MM.1S (cell line): ENCODE measurements around the gene AGAP3.

ENCODE experiments used
- CTCF ChIP-seq: fragments of 300-600 bp; sonication (generic); IDR thresholded peaks from 2 replicates; pipeline ENCODE4 v1.5.1; 2016; ENCODE audit warnings: antibody characterized with exemption, low read length, mixed read lengths
- EZH2 ChIP-seq: fragments of 300-600 bp; sonication (generic); optimal IDR thresholded peaks from 2 replicates; pipeline ENCODE3; 2017; ENCODE audit warnings: low read depth, mild to moderate bottlenecking, antibody characterized with exemption, low read length, mixed read lengths

DNA sequence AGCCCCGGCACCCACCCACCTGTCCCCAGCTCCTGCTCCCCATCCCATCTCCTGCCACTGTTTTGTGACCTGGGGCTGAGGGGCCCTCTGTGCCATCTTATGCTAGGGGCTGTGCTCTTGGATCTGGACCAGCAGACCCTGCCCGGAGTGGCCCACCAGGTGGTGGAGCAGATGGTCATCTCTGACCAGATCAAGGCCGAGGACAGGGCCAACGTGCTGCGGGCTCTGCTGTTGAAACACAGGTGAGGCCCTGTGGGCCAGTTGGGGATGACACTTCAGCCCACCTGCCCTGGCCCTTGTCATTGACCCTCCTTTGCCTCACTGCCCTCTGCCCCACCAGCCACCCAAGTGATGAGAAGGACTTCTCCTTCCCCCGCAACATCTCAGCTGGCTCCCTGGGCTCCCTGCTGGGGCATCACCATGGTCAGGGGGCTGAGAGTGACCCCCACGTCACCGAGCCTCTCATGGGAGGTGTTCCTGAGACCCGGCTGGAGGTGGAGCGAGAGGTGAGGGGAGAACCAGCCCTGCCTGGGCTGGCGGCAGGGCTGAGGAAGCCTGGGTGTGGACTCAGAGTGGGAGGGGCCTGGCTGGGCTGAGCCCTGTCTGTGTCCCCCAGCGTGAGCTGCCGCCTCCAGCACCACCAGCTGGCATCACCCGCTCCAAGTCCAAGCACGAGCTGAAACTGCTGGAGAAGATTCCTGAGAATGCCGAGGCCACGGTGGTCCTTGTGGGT lies 16.3 kb upstream of the AGAP3 start:
- TF ChIP-seq CTCF (no peak), EZH2 (no peak)
